Upper lobe of right lung (tissue), 1 donor: Measurements from ENCODE around the gene GANC. TPM values are rescaled to one million over a fixed set of nuclear protein-coding genes. Genes with fewer than 3 reads are reported as not detected.

Experiments
- ATAC-seq: fragments of 200-7000 bp; cut with Tn5 transposase; one replicate; pipeline ENCODE4 v1.9.1; 2020; ENCODE audit warnings: mild to moderate bottlenecking, moderate library complexity
- DNase-seq: peaks from one replicate; pipeline ENCODE4 v3.0.0-alpha.2; 2020
- H3K27ac ChIP-seq: fragments of 200-600 bp; one replicate; pipeline ENCODE4 v1.8.0; 2022
- H3K27me3 ChIP-seq: fragments of 200-600 bp; one replicate; pipeline ENCODE4 v1.8.0; 2022; ENCODE audit warnings: mild to moderate bottlenecking
- H3K36me3 ChIP-seq: fragments of 200-600 bp; one replicate; pipeline ENCODE4 v1.8.0; 2022
- H3K4me1 ChIP-seq: fragments of 200-600 bp; one replicate; pipeline ENCODE4 v1.8.0; 2022
- H3K4me3 ChIP-seq: fragments of 200-600 bp; one replicate; pipeline ENCODE4 v1.8.0; 2022; ENCODE audit warnings: mild to moderate bottlenecking
- H3K9me3 ChIP-seq: fragments of 200-600 bp; one replicate; pipeline ENCODE4 v1.8.0; 2022
- CTCF ChIP-seq: fragments of 200-600 bp; IDR thresholded peaks from one replicate; pipeline ENCODE4 v1.8.0; 2022; ENCODE audit warnings: antibody characterized with exemption
- intact Hi-C: fragments of 100-400 bp; cut with DNase I; formaldehyde crosslinking; loops from one replicate; pipeline ENCODE4 v1.11.0; 2022
- total RNA-seq: library from RNA; stranded (reverse); fragmentation: NEBNext Ultra II Directional; extraction: Animal tissue kit (Norgen Biotek cat#: 25700); gene quantifications from one replicate; pipeline ENCODE4 v1.2.1, GENCODE V29; 2021
- donor health status: DM: no; HTN: yes; CAD: no; lungs with severe emphysema.

Gene GANC
- total RNA-seq, 1 donor from 2014 or later: 111 TPM

DNA sequence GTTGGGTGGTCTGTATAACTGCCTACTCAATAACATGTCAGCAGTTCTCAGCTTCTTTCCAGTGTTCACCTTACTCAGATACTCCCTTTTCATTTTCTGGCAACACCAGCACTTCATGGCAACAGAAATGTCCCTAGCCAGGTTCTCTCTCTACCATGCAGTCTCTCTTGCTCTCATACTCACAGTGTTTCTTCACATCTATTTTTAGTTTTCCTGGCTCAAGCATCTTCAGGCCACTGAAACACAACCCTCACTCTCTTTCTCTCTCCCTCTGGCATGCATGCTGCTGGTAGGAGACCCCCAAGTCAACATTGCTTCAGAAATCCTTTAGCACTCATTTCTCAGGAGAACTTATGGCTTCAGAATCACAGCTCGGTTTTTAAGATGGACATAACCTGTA, 86.2 kb downstream of the GANC start, which contains the start of gene CAPN3:
TSS of gene CAPN3 (plus strand) at position 253 of the 400 bp plus-strand sequence. CDS start 305 bp downstream, outside the sequence.
- no peak within 1 kb of the TSS for H3K27ac ChIP-seq
- TF ChIP-seq CTCF: no peak
- DNase-seq (no peak), ATAC-seq (no peak)
- no peaks in the 10 kb centered on the region for H3K9me3 ChIP-seq
- intact Hi-C loops: no loop called here
- peaks cover 2% of the 10 kb centered on the region for H3K4me1 ChIP-seq
- H3K36me3 ChIP-seq: peaks cover 46% of the 10 kb centered on the region
- H3K27me3 ChIP-seq: no peaks in the 10 kb centered on the region
- H3K4me3 ChIP-seq: no peak within 1 kb of the TSS

GRCh38 chr15:42359985-42360384, 87.0 kb downstream of the GANC start:
- Histone ChIP-seq H3K36me3 (peaks cover 39% of the 10 kb centered on the region), H3K9me3 (no peaks in the 10 kb centered on the region), H3K4me1 (peaks cover 4% of the 10 kb centered on the region), H3K4me3 (no peak overlapping the region), H3K27ac (no peak overlapping the region), H3K27me3 (no peaks in the 10 kb centered on the region)
- ATAC-seq (no peak), DNase-seq (no peak)
- no peak for TF ChIP-seq CTCF
- intact Hi-C loops: no loop called here

GRCh38 chr15:42360535-42361112, 87.6 kb downstream of the GANC start:
- intact Hi-C loops: no loop called here
- Histone ChIP-seq H3K27me3 (no peaks in the 10 kb centered on the region), H3K9me3 (no peaks in the 10 kb centered on the region), H3K36me3 (peaks cover 32% of the 10 kb centered on the region), H3K27ac (no peak overlapping the region), H3K4me1 (peaks cover 4% of the 10 kb centered on the region), H3K4me3 (no peak overlapping the region)
- DNase-seq (no peak), ATAC-seq (no peak)
- TF ChIP-seq CTCF: no peak

DNA sequence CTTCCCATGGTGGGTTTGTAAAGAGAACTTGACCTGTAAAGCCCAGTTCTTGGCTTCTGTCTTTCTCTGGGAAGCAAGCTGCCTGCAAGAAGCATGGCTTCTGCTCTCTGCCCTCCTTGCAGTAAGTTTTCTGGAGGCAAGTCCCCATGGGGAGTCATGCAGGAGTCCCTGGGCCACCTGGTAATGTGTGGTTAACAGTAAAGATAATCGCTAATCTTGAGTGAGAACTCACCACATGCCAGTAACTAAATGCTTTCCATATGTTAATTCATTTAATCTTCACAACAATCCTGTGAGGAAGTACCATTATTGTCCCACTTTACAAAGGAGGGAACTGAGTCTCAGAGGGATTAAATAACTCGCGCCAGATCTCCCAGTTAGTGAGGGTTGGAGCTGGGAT, 90.5 kb downstream of the GANC start:
- DNase-seq: no peak
- Histone ChIP-seq H3K9me3 (no peaks in the 10 kb centered on the region), H3K36me3 (peaks cover 19% of the 10 kb centered on the region), H3K27ac (no peak overlapping the region), H3K27me3 (no peaks in the 10 kb centered on the region), H3K4me3 (no peak overlapping the region), H3K4me1 (peaks cover 4% of the 10 kb centered on the region)
- ATAC-seq: no peak
- no peak for TF ChIP-seq CTCF
- intact Hi-C loops: no loop called here

DNA sequence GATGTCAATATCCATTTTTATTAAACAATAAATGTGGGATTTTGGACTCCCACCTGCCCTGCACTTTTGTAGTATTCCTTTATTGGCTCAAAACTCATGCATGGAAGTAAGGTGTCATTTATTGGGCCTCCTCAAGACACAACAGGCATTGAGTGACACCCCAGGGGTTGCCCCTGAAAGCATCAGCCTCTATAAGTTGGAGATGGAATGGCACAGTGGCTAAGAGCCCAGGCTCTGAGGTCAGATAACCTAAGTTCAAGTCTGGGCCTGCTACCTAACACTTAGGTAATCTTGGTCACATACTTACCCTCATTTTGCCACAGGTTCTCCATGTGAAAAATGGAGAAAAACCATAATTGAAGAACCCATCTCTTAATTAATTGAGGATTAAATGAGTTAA, 90.9 kb downstream of the GANC start:
- H3K4me3 ChIP-seq: no peak overlapping the region
- intact Hi-C loops: no loop called here
- ATAC-seq (no peak), DNase-seq (no peak)
- H3K36me3 ChIP-seq: peaks cover 19% of the 10 kb centered on the region
- H3K27me3 ChIP-seq: no peaks in the 10 kb centered on the region
- no peak overlapping the region for H3K27ac ChIP-seq
- no peaks in the 10 kb centered on the region for H3K9me3 ChIP-seq
- H3K4me1 ChIP-seq: peaks cover 4% of the 10 kb centered on the region
- TF ChIP-seq CTCF: no peak

- Histone ChIP-seq H3K4me3 (no peak overlapping the region), H3K9me3 (no peaks in the 10 kb centered on the region), H3K36me3 (peaks cover 15% of the 10 kb centered on the region), H3K27me3 (no peaks in the 10 kb centered on the region), H3K27ac (no peak overlapping the region), H3K4me1 (peaks cover 4% of the 10 kb centered on the region)
- ATAC-seq (no peak), DNase-seq (no peak)
- intact Hi-C loops: no loop called here
- TF ChIP-seq CTCF: no peak
Measured at GRCh38 chr15:42364529-42364928, 91.5 kb downstream of the GANC start.
